ENCODE measurements around the gene TCF4. TPM values are rescaled to one million over a fixed set of nuclear protein-coding genes. Genes with fewer than 3 reads are reported as not detected.

The TCF4 gene
- total RNA-seq, 1 experiment from 2014 or later, result 12.5 TPM

DNA sequence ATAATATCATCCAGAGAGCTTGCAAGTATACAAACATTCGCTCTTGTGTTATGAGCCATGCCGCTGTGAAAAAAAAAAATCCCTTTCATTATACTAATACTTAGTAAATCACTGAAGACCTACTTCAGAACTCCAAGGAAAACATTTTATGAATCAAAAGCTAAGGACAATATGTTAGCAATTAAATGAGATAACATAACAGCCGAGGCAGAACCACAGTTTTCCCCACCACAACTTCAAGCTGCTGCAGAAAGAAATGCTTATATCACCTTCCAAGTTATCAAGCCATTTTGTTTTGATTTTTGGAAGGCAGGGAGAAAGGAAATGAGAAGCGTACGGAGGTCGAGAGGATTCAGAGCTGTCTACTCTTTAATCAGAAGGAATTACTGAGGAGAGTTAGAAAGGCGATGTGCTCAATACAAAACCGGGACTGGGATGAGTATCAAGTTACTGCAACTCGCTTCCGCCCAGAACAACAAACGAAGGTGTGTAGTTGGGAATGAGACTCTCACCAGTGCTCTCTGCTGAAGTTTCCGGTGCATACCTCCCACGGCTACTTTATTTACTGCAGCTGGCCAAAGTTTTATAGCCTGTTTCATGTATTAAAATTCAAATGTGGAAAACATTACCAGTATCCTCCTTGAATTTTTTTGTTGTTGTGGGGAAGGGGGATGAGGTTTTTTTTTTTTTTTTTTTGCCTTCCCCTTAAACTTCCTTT is 336.6 kb downstream of the TCF4 start:
- no peaks in the 10 kb centered on the region for H4K20me1 ChIP-seq (ENCODE audit: low read length)
- no peaks in the 10 kb centered on the region for H3K27me3 ChIP-seq (ENCODE audit: low read length)
- peak overlapping the region; percentile 86 for H3K27ac ChIP-seq (ENCODE audit: low read length)
- peak overlapping the region; percentile 62 for H2AFZ ChIP-seq (ENCODE audit: low read length)
- H3F3A ChIP-seq (ENCODE audit: low read length, unreplicated experiment), result no peaks in the 10 kb centered on the region
- peaks cover 47% of the 10 kb centered on the region for H3K4me1 ChIP-seq (ENCODE audit: insufficient read depth, low read length)
- H3K9me3 ChIP-seq (ENCODE audit: low read length), result no peaks in the 10 kb centered on the region
- intact Hi-C loops (cut with micrococcal nuclease), result loop anchor here (1.0 to 10.0 kb wide), 3 partner anchors 23 to 1333 kb away; no protein-coding TSS in a partner anchor
- POLR2A ChIA-PET (ENCODE audit: unreplicated experiment), result no interaction called here
- H3K4me3 ChIP-seq (ENCODE audit: low read length), result peak overlapping the region; percentile 56
- DNase-seq (peak; percentile 82), ATAC-seq (peak; percentile 87)
- TSS peak; percentile 83 for BruUV-seq (replicated peaks)
- H3K36me3 ChIP-seq (ENCODE audit: low read depth, low read length), result no peaks in the 10 kb centered on the region
- no peaks in the 10 kb centered on the region for H3K9me2 ChIP-seq (replicated peaks; ENCODE audit: low read length)
- no peaks in the 10 kb centered on the region for H3K79me2 ChIP-seq (ENCODE audit: low read length)
- TF ChIP-seq, protein P1, sequence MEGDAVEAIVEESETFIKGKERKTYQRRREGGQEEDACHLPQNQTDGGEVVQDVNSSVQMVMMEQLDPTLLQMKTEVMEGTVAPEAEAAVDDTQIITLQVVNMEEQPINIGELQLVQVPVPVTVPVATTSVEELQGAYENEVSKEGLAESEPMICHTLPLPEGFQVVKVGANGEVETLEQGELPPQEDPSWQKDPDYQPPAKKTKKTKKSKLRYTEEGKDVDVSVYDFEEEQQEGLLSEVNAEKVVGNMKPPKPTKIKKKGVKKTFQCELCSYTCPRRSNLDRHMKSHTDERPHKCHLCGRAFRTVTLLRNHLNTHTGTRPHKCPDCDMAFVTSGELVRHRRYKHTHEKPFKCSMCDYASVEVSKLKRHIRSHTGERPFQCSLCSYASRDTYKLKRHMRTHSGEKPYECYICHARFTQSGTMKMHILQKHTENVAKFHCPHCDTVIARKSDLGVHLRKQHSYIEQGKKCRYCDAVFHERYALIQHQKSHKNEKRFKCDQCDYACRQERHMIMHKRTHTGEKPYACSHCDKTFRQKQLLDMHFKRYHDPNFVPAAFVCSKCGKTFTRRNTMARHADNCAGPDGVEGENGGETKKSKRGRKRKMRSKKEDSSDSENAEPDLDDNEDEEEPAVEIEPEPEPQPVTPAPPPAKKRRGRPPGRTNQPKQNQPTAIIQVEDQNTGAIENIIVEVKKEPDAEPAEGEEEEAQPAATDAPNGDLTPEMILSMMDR (conservative IDR thresholded peaks at IDR 0.05; ENCODE audit: low read depth, low read length), result no peak
- TF ChIP-seq EZH2 (IDR thresholded peaks at IDR 0.05; ENCODE audit: low read length, unreplicated experiment) (no peak), EZH2phosphoT487 (IDR thresholded peaks at IDR 0.05; ENCODE audit: borderline replicate concordance, low read length) (no peak)
- H3K9ac ChIP-seq (ENCODE audit: low read length), result peak overlapping the region; percentile 44
- CTCF ChIA-PET, result interaction anchor here (0.6 to 1.6 kb wide), 2 partner anchors 17 to 72 kb away, joined by 8 to 9 read pairs; no protein-coding TSS in a partner anchor
- peak overlapping the region; percentile 84 for H3K4me2 ChIP-seq (ENCODE audit: low read length)

DNA sequence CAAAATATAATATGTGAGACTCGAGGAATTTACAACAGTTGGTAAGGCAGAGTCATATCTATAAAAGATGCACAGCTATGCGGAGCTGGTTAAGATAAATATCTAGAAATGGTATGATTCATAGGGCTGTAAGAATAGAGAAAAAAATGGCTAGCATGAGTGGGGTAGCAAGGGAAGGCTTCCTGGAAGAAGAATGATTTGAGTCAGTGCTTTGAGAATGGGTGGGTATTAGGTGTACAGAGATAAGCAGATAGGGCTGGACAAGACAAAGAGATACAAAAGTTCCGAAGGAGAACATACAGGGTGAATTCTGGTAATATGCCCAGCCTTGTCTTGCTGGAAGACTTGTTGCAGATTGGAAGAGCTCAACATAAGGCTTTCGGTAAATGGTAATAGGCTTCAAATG is 337.2 kb downstream of the TCF4 start:
- no peaks in the 10 kb centered on the region for H3K27me3 ChIP-seq (ENCODE audit: low read length)
- CTCF ChIA-PET, result interaction anchor here (1.6 kb wide), 1 partner anchor 16 kb away, joined by 8 read pairs; no protein-coding TSS in a partner anchor
- no peaks in the 10 kb centered on the region for H3K36me3 ChIP-seq (ENCODE audit: low read depth, low read length)
- peaks cover 47% of the 10 kb centered on the region for H3K4me1 ChIP-seq (ENCODE audit: insufficient read depth, low read length)
- POLR2A ChIA-PET (ENCODE audit: unreplicated experiment), result interaction anchor here (0.6 kb wide), 1 partner anchor 25 kb away, joined by 3 read pairs; no protein-coding TSS in a partner anchor
- ATAC-seq (peak; percentile 82), DNase-seq (peak; percentile 84)
- no peaks in the 10 kb centered on the region for H3K79me2 ChIP-seq (ENCODE audit: low read length)
- BruUV-seq (replicated peaks), result no TSS peak
- peak overlapping the region; percentile 86 for H3K27ac ChIP-seq (ENCODE audit: low read length)
- TF ChIP-seq, protein P1 (conservative IDR thresholded peaks at IDR 0.05; ENCODE audit: low read depth, low read length), result no peak
- TF ChIP-seq EZH2phosphoT487 (IDR thresholded peaks at IDR 0.05; ENCODE audit: borderline replicate concordance, low read length) (no peak), EZH2 (IDR thresholded peaks at IDR 0.05; ENCODE audit: low read length, unreplicated experiment) (no peak)
- intact Hi-C loops (cut with micrococcal nuclease), result loop anchor here (1.0 to 10.0 kb wide), 3 partner anchors 24 to 1334 kb away; no protein-coding TSS in a partner anchor
- peak overlapping the region; percentile 84 for H3K4me2 ChIP-seq (ENCODE audit: low read length)
- no peaks in the 10 kb centered on the region for H3F3A ChIP-seq (ENCODE audit: low read length, unreplicated experiment)
- no peaks in the 10 kb centered on the region for H3K9me2 ChIP-seq (replicated peaks; ENCODE audit: low read length)
- peak overlapping the region; percentile 56 for H3K4me3 ChIP-seq (ENCODE audit: low read length)
- 0 out of 2 replicates have a peak overlapping the region, but pooled peaks have one; percentile 61 for H2AFZ ChIP-seq (ENCODE audit: low read length)
- H4K20me1 ChIP-seq (ENCODE audit: low read length), result no peaks in the 10 kb centered on the region
- H3K9me3 ChIP-seq (ENCODE audit: low read length), result no peaks in the 10 kb centered on the region
- peak overlapping the region; percentile 44 for H3K9ac ChIP-seq (ENCODE audit: low read length)

DNA sequence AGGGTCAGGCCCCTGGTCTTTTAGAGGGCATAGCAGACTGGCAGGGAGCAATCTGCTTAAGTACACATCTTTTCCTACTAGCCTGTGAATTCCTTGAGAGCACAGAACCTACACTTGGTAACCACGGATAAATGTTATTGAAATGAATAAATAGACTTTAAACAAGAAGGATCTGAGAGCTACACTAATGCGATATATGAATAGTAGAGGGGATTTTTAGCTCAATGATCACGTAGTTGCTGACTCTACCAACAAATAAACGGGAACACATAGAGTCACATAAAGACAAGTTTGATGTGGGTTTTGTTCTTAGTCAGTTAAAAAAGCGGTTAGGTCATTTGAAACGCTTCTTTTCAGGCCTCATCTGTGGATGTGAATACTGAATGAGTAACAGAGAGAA is 338.4 kb downstream of the TCF4 start:
- ATAC-seq, result no peak
- CTCF ChIA-PET, result no interaction called here
- Histone ChIP-seq H3K27ac (ENCODE audit: low read length) (peak overlapping the region; percentile 86), H3K27me3 (ENCODE audit: low read length) (no peaks in the 10 kb centered on the region), H3K9me2 (replicated peaks; ENCODE audit: low read length) (no peaks in the 10 kb centered on the region), H3K36me3 (ENCODE audit: low read depth, low read length) (no peaks in the 10 kb centered on the region), H3K9ac (ENCODE audit: low read length) (no peak overlapping the region), H3K4me3 (ENCODE audit: low read length) (no peak overlapping the region), H3K4me2 (ENCODE audit: low read length) (no peak overlapping the region), H3F3A (ENCODE audit: low read length, unreplicated experiment) (no peaks in the 10 kb centered on the region), H4K20me1 (ENCODE audit: low read length) (no peaks in the 10 kb centered on the region), H3K9me3 (ENCODE audit: low read length) (no peaks in the 10 kb centered on the region), H2AFZ (ENCODE audit: low read length) (no peak overlapping the region), H3K79me2 (ENCODE audit: low read length) (no peaks in the 10 kb centered on the region), H3K4me1 (ENCODE audit: insufficient read depth, low read length) (peaks cover 47% of the 10 kb centered on the region)
- BruUV-seq (replicated peaks), result no TSS peak
- intact Hi-C loops (cut with micrococcal nuclease), result no loop called here
- POLR2A ChIA-PET (ENCODE audit: unreplicated experiment), result no interaction called here
- TF ChIP-seq EZH2 (IDR thresholded peaks at IDR 0.05; ENCODE audit: low read length, unreplicated experiment), result no peak
- TF ChIP-seq EZH2phosphoT487 (IDR thresholded peaks at IDR 0.05; ENCODE audit: borderline replicate concordance, low read length), result no peak
- TF ChIP-seq, protein P1 (conservative IDR thresholded peaks at IDR 0.05; ENCODE audit: low read depth, low read length), result no peak
- DNase-seq, result peak; percentile 24
